ENCODE data around the gene GORASP1.

DNA sequence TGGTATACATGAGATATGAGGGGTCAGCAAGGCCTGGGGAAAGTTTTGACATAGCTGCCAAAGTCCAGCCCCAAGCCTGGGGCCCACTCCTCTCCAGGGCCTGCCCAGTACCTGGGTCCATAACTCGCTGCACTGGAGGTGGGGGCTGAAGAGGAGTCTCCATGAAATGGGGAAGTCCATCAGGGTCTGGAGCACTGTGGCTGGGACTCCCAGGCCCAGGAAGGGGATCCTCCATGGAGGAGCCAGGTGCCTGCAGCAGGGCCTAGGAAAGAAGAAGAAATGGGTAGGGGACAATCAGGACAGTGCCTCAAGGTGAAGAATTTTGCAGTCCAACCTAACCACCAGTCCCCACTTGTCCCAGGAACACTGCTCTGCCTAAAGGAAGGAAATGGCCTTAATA lies 8.2 kb downstream of the GORASP1 start:
- TF ChIP-seq, protein P1, sequence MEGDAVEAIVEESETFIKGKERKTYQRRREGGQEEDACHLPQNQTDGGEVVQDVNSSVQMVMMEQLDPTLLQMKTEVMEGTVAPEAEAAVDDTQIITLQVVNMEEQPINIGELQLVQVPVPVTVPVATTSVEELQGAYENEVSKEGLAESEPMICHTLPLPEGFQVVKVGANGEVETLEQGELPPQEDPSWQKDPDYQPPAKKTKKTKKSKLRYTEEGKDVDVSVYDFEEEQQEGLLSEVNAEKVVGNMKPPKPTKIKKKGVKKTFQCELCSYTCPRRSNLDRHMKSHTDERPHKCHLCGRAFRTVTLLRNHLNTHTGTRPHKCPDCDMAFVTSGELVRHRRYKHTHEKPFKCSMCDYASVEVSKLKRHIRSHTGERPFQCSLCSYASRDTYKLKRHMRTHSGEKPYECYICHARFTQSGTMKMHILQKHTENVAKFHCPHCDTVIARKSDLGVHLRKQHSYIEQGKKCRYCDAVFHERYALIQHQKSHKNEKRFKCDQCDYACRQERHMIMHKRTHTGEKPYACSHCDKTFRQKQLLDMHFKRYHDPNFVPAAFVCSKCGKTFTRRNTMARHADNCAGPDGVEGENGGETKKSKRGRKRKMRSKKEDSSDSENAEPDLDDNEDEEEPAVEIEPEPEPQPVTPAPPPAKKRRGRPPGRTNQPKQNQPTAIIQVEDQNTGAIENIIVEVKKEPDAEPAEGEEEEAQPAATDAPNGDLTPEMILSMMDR (conservative IDR thresholded peaks at IDR 0.05): no peak
- no peak for TF ChIP-seq ZFX (IDR thresholded peaks at IDR 0.05)

Data from C4-2B (cell line).